HG03108 (cell line): Measurements from ENCODE around the gene TOX2.

Experiments
- ATAC-seq: cut with Tn5 transposase; IDR thresholded peaks from one replicate; pipeline ENCODE4 v1.9.1; 2021; ENCODE audit warnings: moderate library complexity; ENCODE audit not compliant: unreplicated experiment

TOX2 gene

GRCh38 chr20:43974695-43975094, 60.0 kb downstream of the TOX2 start:
- ATAC-seq = no peak

- no peak for ATAC-seq
These were observed 60.6 kb downstream of the TOX2 start for GRCh38 chr20:43975096-43975768.

GRCh38 chr20:43976547-43976946, 61.9 kb downstream of the TOX2 start:
- no peak for ATAC-seq

- ATAC-seq = no peak
These were observed 62.6 kb downstream of the TOX2 start for GRCh38 chr20:43977252-43977651.

- ATAC-seq = no peak
These were observed 63.3 kb downstream of the TOX2 start for GRCh38 chr20:43977962-43978361.

GRCh38 chr20:43979576-43980105, 65.0 kb downstream of the TOX2 start:
- no peak for ATAC-seq

- ATAC-seq = no peak
These were observed 66.9 kb downstream of the TOX2 start for GRCh38 chr20:43981540-43981939.

GRCh38 chr20:43982016-43982415, 67.4 kb downstream of the TOX2 start:
- no peak for ATAC-seq

- ATAC-seq = no peak
These were observed 68.2 kb downstream of the TOX2 start for GRCh38 chr20:43982886-43983285.

- no peak for ATAC-seq
These were observed 68.7 kb downstream of the TOX2 start for GRCh38 chr20:43983359-43983758.

GRCh38 chr20:43983904-43984361, 69.3 kb downstream of the TOX2 start:
- no peak for ATAC-seq

GRCh38 chr20:43984587-43984986, 69.9 kb downstream of the TOX2 start:
- ATAC-seq = no peak

GRCh38 chr20:43985121-43985520, 70.5 kb downstream of the TOX2 start:
- no peak for ATAC-seq

- ATAC-seq = no peak
These were observed 71.1 kb downstream of the TOX2 start for GRCh38 chr20:43985608-43986316.

GRCh38 chr20:43987018-43987417, 72.4 kb downstream of the TOX2 start:
- ATAC-seq = no peak

- ATAC-seq = no peak
These were observed 72.9 kb downstream of the TOX2 start for GRCh38 chr20:43987531-43987930.

GRCh38 chr20:43988451-43988850, 73.8 kb downstream of the TOX2 start:
- no peak for ATAC-seq

GRCh38 chr20:43988867-43989266, 74.2 kb downstream of the TOX2 start:
- ATAC-seq = no peak

- ATAC-seq = no peak
These were observed 76.6 kb downstream of the TOX2 start for GRCh38 chr20:43991261-43991660.

GRCh38 chr20:43991982-43992381, 77.3 kb downstream of the TOX2 start:
- ATAC-seq = no peak

GRCh38 chr20:43992885-43993284, 78.2 kb downstream of the TOX2 start:
- no peak for ATAC-seq

GRCh38 chr20:43993560-43993959, 78.9 kb downstream of the TOX2 start:
- ATAC-seq = no peak
